Adrenal gland (tissue), 5 donors: Measurements from ENCODE around the gene SMAD3.
"Not testable (repeated sequence)": the region's sequence is repeated elsewhere in the genome, so short reads cannot be mapped to it uniquely, and the experiment has no call there.

ENCODE experiments used
- POLR2A ChIP-seq, 2 donors: fragments of 450-650 bp; IDR thresholded peaks; one replicate each; pipeline ENCODE4 v1.6.1; 2017; ENCODE audit warnings: antibody characterized with exemption in 2 of 2, mild to moderate bottlenecking in 2 of 2, moderate library complexity in 1 of 2
- TF ChIP-seq, protein P1 (sequence below), 6 experiments: fragments of 450-650 bp in 4 of 6; fragments of 200-600 bp in 2 of 6; sonication (generic) in 1 of 6; IDR thresholded peaks; 1 replicate in 5 of 6; 2 replicates in 1 of 6; pipeline versions ENCODE4 v1.5.1 to v1.8.0; 2016 to 2021; ENCODE audit warnings: antibody characterized with exemption in 6 of 6, mild to moderate bottlenecking in 2 of 6, moderate library complexity in 1 of 6
- donor health status: DM: no; HTN: no; CAD: no.

DNA sequence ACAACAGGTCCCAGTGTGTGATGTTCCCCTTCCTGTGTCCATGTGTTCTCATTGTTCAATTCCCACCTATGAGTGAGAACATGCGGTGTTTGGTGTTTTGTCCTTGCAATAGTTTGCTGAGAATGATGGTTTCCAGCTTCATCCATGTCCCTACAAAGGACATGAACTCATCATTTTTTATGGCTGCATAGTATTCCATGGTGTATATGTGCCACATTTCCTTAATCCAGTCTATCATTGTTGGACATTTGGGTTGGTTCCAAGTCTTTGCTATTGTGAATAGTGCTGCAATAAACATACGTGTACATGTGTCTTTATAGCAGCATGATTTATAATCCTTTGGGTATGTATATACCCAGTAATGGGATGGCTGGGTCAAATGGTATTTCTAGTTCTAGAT, 44.7 kb upstream of the SMAD3 start:
- TF ChIP-seq, protein P1, sequence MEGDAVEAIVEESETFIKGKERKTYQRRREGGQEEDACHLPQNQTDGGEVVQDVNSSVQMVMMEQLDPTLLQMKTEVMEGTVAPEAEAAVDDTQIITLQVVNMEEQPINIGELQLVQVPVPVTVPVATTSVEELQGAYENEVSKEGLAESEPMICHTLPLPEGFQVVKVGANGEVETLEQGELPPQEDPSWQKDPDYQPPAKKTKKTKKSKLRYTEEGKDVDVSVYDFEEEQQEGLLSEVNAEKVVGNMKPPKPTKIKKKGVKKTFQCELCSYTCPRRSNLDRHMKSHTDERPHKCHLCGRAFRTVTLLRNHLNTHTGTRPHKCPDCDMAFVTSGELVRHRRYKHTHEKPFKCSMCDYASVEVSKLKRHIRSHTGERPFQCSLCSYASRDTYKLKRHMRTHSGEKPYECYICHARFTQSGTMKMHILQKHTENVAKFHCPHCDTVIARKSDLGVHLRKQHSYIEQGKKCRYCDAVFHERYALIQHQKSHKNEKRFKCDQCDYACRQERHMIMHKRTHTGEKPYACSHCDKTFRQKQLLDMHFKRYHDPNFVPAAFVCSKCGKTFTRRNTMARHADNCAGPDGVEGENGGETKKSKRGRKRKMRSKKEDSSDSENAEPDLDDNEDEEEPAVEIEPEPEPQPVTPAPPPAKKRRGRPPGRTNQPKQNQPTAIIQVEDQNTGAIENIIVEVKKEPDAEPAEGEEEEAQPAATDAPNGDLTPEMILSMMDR (IDR thresholded peaks at IDR 0.05): not testable (repeated sequence)
- not testable (repeated sequence) for TF ChIP-seq POLR2A (IDR thresholded peaks at IDR 0.05)
